CD4-positive, CD25-positive, alpha-beta regulatory T cell (primary cell): ENCODE data around the gene RHOU. TPM values are rescaled to one million over a fixed set of nuclear protein-coding genes. Genes with fewer than 3 reads are reported as not detected.
"Not testable (repeated sequence)": the region's sequence is repeated elsewhere in the genome, so short reads cannot be mapped to it uniquely, and the experiment has no call there.

ENCODE experiments used
- ATAC-seq, 2 donors: fragments of 150-1000 bp; cut with Tn5 transposase; one replicate each; pipeline ENCODE4 v1.10.0; 2021; ENCODE audit warnings: low read depth in 2 of 2, moderate number of reproducible peaks in 2 of 2, moderate library complexity in 1 of 2
- DNase-seq, 3 donors: peaks; one replicate each; pipeline versions ENCODE4 v3.0.0 to v3.0.0-alpha.2; 2012 to 2022; ENCODE audit warnings: mixed read lengths in 1 of 3
- H3K27ac ChIP-seq: one replicate; pipeline ENCODE4 v1.7.0; 2013; ENCODE audit warnings: mild to moderate bottlenecking, low read length; ENCODE audit not compliant: insufficient read depth, poor library complexity, severe bottlenecking
- H3K27me3 ChIP-seq: one replicate; pipeline ENCODE4 v1.7.0; 2013; ENCODE audit warnings: low read length; ENCODE audit not compliant: control insufficient read depth, insufficient read depth
- H3K36me3 ChIP-seq: one replicate; pipeline ENCODE4 v1.7.0; 2013; ENCODE audit warnings: mild to moderate bottlenecking, low read length, moderate library complexity; ENCODE audit not compliant: control insufficient read depth, insufficient read depth
- H3K4me1 ChIP-seq: 2 replicates; pipeline ENCODE4 v1.7.0; 2013; ENCODE audit warnings: mild to moderate bottlenecking, low read length; ENCODE audit not compliant: insufficient read depth, control insufficient read depth, poor library complexity, severe bottlenecking
- H3K4me3 ChIP-seq: one replicate; pipeline ENCODE4 v1.7.0; 2013; ENCODE audit warnings: low read depth, mild to moderate bottlenecking, low read length, moderate library complexity
- H3K9me3 ChIP-seq, 2 experiments: 1 replicate in 1 of 2; 2 replicates in 1 of 2; pipeline ENCODE4 v1.7.0; 2013; ENCODE audit warnings: low read length in 2 of 2, mild to moderate bottlenecking in 1 of 2, moderate library complexity in 1 of 2; ENCODE audit not compliant: control insufficient read depth in 2 of 2
- H3K27ac Mint-ChIP-seq, 3 donors: one replicate each; pipeline ENCODE4 v1.8.0; 2020 to 2022; ENCODE audit warnings: mild to moderate bottlenecking in 3 of 3, mixed read lengths in 3 of 3, moderate library complexity in 2 of 3
- H3K27me3 Mint-ChIP-seq: one replicate; pipeline ENCODE4 v1.8.0; 2022; ENCODE audit warnings: mild to moderate bottlenecking, mixed read lengths
- H3K36me3 Mint-ChIP-seq: one replicate; pipeline ENCODE4 v1.8.0; 2020; ENCODE audit warnings: mixed read lengths
- H3K4me1 Mint-ChIP-seq, 4 donors: one replicate each; pipeline ENCODE4 v1.8.0; 2020 to 2022; ENCODE audit warnings: mixed read lengths in 4 of 4, mild to moderate bottlenecking in 1 of 4
- H3K4me3 Mint-ChIP-seq, 4 donors: one replicate each; pipeline ENCODE4 v1.8.0; 2020 to 2022; ENCODE audit warnings: mild to moderate bottlenecking in 4 of 4, mixed read lengths in 4 of 4, moderate library complexity in 3 of 4
- H3K9me3 Mint-ChIP-seq, 7 donors: one replicate each; pipeline ENCODE4 v1.8.0; 2020 to 2022; ENCODE audit warnings: mixed read lengths in 7 of 7, mild to moderate bottlenecking in 3 of 7, moderate library complexity in 2 of 7
- polyA plus RNA-seq, 4 donors: library from polyadenylated mRNA; unstranded; fragments of 300-500 nt; fragmentation: Illumina TruSeq; gene quantifications; one replicate each; pipeline ENCODE4 v1.2.3, GENCODE V29; 2021
- total RNA-seq: library from RNA; stranded (reverse); gene quantifications from one replicate; pipeline ENCODE4 v1.2.3, GENCODE V29; 2022

Gene RHOU
- total RNA-seq: 1.6 TPM
- under 1 TPM; 0.05 to 0.19 (median 0.12) TPM for polyA plus RNA-seq

DNA sequence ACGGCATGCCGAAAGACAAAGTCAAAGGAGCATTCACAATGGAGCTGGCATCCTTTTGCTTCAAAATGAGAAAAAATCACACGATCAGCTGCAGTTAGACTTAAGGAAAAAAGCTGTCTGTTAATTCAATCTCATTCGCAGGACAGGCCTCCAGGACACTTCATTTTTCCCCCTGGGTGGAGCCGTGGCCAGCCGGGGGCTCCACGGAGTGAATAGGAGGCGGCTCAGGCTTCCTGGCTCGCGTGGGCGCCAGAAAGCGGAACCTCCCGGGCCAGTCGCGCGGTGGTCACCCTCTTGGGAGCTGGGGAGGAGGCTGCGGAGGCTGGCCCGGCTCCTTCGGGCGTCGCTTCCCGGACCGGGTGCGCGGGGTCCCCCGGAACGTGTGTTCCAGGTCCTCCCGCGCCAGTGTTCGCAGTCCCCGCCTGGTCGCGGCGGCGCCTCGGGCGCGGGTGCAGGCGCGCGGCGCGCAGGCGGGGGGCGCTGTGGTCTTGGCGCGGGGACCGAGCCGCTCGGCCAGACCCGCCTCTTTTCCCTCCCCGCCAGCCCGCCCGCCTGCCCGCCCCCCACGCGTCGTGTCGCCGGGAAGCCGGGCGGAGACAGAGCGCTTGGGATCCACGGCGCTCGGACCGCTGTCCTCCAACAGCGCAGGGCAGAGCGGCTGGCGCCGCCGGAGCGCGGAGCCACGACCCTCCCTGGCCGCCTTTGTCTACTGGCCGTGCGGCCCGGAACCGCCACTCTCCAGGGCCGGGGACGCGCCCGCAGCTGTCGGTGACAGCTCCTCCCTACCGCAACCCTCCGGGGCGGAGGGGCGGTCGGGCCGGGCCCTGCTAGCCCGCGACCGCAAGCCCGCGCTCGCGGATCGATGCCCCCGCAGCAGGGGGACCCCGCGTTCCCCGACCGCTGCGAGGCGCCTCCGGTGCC is at the start of gene RHOU:
RHOU (plus strand) TSS at position 599 of the 921 bp plus-strand sequence; CDS start at position 863, 264 bp downstream.
- Mint-ChIP-seq H3K9me3 (peaks cover 0 to 4% (median 0%) of the 10 kb centered on the region in 7 donors), H3K27me3 (peaks cover 71% of the 10 kb centered on the region), H3K4me3 (peak within 1 kb of the TSS; percentile 77 to 91 (median 86)), H3K4me1 (peaks cover 0 to 17% (median 8%) of the 10 kb centered on the region in 4 donors), H3K27ac (peak within 1 kb of the TSS in 2 of 3 donors; percentile 28 to 40), H3K36me3 (no peaks in the 10 kb centered on the region)
- H3K9me3 ChIP-seq: no peaks in the 10 kb centered on the region
- peaks cover 42% of the 10 kb centered on the region for H3K27me3 ChIP-seq
- H3K4me1 ChIP-seq: peaks cover 13% of the 10 kb centered on the region
- DNase-seq (peak; percentile 11 to 66 (median 59)), ATAC-seq (peak; percentile 62 to 72)
- H3K4me3 ChIP-seq: peak within 1 kb of the TSS; percentile 50
- no peak within 1 kb of the TSS for H3K27ac ChIP-seq
- no peaks in the 10 kb centered on the region for H3K36me3 ChIP-seq

DNA sequence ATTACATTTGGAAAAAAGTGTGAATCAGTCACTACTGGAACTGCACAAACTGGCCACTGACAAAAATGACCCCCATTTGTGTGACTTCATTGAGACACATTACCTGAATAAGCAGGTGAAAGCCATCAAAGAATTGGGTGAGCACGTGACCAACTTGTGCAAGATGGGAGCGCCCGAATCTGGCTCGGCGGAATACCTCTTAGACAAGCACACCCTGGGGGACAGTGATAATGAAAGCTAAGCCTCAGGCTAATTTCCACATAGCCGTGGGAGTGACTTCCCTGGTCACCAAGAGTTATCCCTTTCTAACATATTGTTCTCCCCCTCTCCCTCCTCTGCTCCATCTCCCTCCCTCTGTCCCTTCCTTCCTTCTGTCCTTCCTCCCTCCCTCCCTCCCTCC is 47.7 kb upstream of the RHOU start:
- Mint-ChIP-seq H3K36me3 (no peaks in the 10 kb centered on the region), H3K27me3 (peaks cover 11% of the 10 kb centered on the region), H3K4me3 (no peak overlapping the region), H3K9me3 (no peaks in the 10 kb centered on the region), H3K4me1 (no peaks in the 10 kb centered on the region), H3K27ac (no peak overlapping the region)
- Histone ChIP-seq H3K9me3 (no peaks in the 10 kb centered on the region), H3K36me3 (no peaks in the 10 kb centered on the region), H3K27ac (no peak overlapping the region), H3K4me1 (no peaks in the 10 kb centered on the region), H3K27me3 (peaks cover 3% of the 10 kb centered on the region), H3K4me3 (no peak overlapping the region)
- DNase-seq: no peak
- no peak for ATAC-seq

DNA sequence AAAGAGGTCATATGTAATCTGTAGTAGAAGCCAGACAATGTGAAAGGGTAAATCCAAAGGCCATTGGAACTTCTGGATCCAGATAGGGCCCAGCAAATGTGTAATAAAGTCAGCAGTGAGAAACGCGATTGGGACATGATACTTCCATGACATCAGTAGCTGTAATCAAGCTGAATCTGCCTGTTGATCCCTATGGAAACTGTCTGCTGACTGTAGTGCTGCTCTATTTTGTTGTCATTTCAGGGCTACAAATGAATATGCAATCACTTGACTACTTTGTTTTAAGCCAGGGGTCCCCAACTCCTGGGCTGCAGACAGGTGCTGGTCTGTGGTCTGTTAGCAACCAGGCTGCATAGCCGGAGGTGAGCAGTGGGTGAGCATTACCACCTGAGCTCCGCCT is 46.0 kb upstream of the RHOU start:
- Mint-ChIP-seq H3K4me3 (no peak overlapping the region), H3K27ac (no peak overlapping the region), H3K27me3 (peaks cover 13% of the 10 kb centered on the region), H3K36me3 (no peaks in the 10 kb centered on the region), H3K9me3 (no peaks in the 10 kb centered on the region), H3K4me1 (no peaks in the 10 kb centered on the region)
- no peaks in the 10 kb centered on the region for H3K9me3 ChIP-seq
- H3K36me3 ChIP-seq: no peaks in the 10 kb centered on the region
- no peaks in the 10 kb centered on the region for H3K4me1 ChIP-seq
- H3K27me3 ChIP-seq: peaks cover 5% of the 10 kb centered on the region
- no peak overlapping the region for H3K4me3 ChIP-seq
- ATAC-seq (no peak), DNase-seq (no peak)
- H3K27ac ChIP-seq: no peak overlapping the region

DNA sequence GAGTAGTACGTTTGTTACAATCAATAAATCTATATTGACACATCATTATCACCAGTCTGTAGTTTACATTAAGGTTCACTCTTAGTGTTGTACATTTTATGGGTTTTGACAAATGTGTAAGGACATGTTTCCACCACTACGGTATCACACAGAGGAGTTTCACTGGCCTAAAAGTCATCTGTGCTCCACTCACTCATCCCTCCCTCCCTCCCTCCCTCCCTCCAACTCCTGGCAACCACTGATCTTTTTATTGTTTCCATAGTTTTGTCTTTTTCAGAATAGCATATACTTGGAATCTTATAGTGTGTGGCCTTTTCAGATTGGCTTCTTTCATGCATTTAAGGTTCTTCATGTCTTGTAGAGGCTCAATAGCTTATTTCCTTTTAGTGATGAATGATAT is 44.1 kb upstream of the RHOU start:
- Mint-ChIP-seq H3K36me3 (no peaks in the 10 kb centered on the region), H3K27ac (no peak overlapping the region), H3K4me3 (no peak overlapping the region), H3K4me1 (peaks cover 0 to 4% (median under 1%) of the 10 kb centered on the region in 4 donors), H3K27me3 (peaks cover 26% of the 10 kb centered on the region), H3K9me3 (peaks cover 0 to 1% (median 0%) of the 10 kb centered on the region in 7 donors)
- Histone ChIP-seq H3K36me3 (no peaks in the 10 kb centered on the region), H3K9me3 (no peaks in the 10 kb centered on the region), H3K4me3 (no peak overlapping the region), H3K4me1 (no peaks in the 10 kb centered on the region), H3K27me3 (peaks cover 9% of the 10 kb centered on the region), H3K27ac (no peak overlapping the region)
- DNase-seq (no peak), ATAC-seq (no peak)

DNA sequence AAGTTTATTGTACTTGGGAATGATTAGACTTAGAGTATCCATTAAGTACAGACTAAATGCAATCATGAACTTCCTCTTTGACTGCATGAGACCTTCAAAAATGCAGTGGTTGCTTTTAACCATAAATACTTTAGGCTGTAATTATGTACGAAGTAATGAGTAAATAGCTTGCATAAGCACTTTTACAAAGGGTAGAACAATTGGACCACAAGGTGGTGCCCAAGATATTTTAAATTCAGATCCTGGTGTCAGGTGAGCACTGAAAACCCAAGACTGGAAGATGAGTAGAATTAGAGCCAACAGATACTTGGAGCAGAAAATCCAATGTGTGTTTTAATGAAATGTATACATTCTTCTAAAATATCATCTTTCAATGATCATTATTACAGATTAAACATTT is 43.4 kb upstream of the RHOU start:
- DNase-seq (peak in 2 of 3 donors; percentile 39 to 65), ATAC-seq (no peak)
- Mint-ChIP-seq H3K27ac (peak overlapping the region in 1 of 3 donors; percentile 11), H3K9me3 (peaks cover 0 to 1% (median 0%) of the 10 kb centered on the region in 7 donors), H3K4me1 (peaks cover 0 to 4% (median under 1%) of the 10 kb centered on the region in 4 donors), H3K4me3 (no peak overlapping the region), H3K36me3 (no peaks in the 10 kb centered on the region), H3K27me3 (peaks cover 33% of the 10 kb centered on the region)
- H3K27me3 ChIP-seq: peaks cover 9% of the 10 kb centered on the region
- no peak overlapping the region for H3K4me3 ChIP-seq
- H3K4me1 ChIP-seq: no peaks in the 10 kb centered on the region
- H3K27ac ChIP-seq: no peak overlapping the region
- no peaks in the 10 kb centered on the region for H3K9me3 ChIP-seq
- no peaks in the 10 kb centered on the region for H3K36me3 ChIP-seq

GRCh38 chr1:228694447-228694846 is 40.8 kb upstream of the RHOU start:
- H3K27me3 ChIP-seq, H3K36me3 Mint-ChIP-seq, H3K9me3 Mint-ChIP-seq, H3K27ac Mint-ChIP-seq, H3K4me1 ChIP-seq, H3K4me1 Mint-ChIP-seq, H3K4me3 ChIP-seq, H3K36me3 ChIP-seq, H3K9me3 ChIP-seq, DNase-seq, H3K4me3 Mint-ChIP-seq, H3K27ac ChIP-seq, ATAC-seq: not testable (repeated sequence)
- peaks cover 42% of the 10 kb centered on the region for H3K27me3 Mint-ChIP-seq

DNA sequence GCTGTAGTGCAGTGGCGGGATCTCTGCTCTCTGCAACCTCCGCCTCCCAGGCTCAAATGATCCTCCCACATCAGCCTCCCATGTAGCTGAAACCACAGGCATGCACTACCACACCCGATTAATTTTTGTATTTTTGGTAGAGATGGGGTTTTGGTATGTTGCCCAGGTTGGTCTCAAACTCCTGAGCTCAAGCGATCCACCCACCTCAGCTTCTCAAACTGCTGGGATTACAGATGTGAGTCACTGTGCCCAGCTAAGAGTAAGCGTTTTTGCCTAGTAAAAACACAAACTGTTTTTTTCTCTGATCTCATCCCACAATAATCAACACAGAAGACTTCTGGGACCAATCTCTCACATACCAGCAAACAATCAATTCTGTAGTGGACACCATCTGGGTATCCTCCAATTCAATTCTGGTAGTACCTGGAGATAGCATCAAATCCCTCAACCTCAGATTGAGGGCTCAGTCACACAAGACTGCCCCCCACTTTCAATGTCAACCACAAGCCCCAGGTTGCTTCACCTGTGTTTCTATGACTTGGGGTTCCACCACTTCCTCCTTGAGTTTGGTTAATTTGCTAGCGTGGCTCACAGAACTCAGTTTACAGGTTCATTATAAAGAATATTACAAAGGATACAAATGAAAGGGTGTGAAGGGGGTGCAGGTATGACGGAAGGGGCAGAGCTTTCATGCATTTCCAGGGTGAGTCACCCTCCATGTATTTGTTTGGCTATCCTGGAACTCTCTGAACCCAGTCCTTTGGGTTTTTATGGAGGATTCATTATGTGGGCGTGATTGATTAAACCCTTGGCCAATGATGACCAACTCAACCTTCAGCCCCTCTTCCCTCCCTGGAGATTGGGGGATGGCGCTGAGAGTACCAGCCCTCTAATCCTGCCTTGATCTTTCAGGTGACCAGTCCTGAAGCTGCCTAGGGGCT is 40.0 kb upstream of the RHOU start:
- Mint-ChIP-seq H3K9me3 (peaks cover 0 to 2% (median 0%) of the 10 kb centered on the region in 7 donors), H3K27ac (no peak overlapping the region), H3K4me1 (peaks cover 0 to 4% (median under 1%) of the 10 kb centered on the region in 4 donors), H3K27me3 (peaks cover 38% of the 10 kb centered on the region), H3K4me3 (no peak overlapping the region), H3K36me3 (no peaks in the 10 kb centered on the region)
- Histone ChIP-seq H3K4me3 (no peak overlapping the region), H3K27ac (no peak overlapping the region), H3K36me3 (no peaks in the 10 kb centered on the region), H3K27me3 (peaks cover 9% of the 10 kb centered on the region), H3K9me3 (no peaks in the 10 kb centered on the region), H3K4me1 (no peaks in the 10 kb centered on the region)
- no peak for ATAC-seq
- DNase-seq: peak in 1 of 3 donors; percentile 25
